GM18517 (cell line): Measurements from ENCODE around the gene FOXK2.

Experiments
- ATAC-seq: cut with Tn5 transposase; IDR thresholded peaks from one replicate; pipeline ENCODE4 v1.9.1; 2021; ENCODE audit warnings: mild to moderate bottlenecking, moderate library complexity; ENCODE audit not compliant: unreplicated experiment

FOXK2 gene

DNA sequence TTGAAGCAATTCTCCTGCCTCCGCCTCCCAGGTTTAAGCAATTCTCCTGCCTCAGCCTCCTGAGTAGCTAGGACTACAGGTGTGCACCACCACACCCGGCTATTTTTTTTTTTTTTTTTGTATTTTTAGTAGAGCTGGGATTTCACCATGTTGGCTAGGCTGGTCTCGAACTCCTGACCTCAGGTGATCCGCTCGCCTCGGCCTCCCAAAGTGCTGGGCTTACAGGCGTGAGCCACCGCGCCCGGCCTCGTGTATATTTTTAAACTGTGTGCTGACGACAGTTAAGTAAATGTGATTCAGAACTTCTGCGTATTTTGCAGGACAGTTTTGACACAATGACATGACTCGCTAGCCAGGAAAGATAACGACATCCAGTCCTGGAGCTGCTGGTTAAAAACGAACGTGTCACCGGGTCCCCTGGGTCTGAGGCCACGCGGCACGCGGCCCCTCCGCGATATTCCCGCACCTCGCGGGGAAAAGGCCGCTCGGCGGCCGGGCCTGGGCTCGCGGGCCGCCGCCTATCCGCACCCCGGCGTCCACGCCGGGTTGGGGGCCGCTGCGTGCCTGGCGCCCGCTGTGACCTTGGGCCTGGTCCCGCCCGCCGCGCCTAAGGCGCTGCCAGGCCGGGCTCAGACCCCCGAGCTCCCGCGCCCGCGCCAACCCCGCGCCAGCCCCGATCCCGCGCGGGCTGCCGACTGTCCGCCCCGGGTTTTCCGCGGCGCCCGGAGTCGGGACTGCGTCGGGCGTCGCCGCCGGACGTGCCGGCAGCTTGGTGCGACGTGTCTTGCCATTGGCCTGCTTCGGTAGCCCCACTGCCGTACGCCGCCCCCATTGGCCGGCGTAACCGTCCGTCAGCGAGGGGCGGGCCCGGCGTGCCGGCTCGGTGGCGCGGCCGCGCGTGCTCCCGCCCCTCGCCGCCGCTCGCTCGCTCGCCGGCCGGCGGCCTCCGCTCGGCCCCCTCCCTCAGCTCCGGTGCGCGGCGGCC lies at the start of gene FOXK2:
Gene FOXK2, plus strand, starts transcription at position 907 of the 985 bp plus-strand sequence. CDS start 157 bp downstream, outside the sequence.
- ATAC-seq: peak; percentile 81

DNA sequence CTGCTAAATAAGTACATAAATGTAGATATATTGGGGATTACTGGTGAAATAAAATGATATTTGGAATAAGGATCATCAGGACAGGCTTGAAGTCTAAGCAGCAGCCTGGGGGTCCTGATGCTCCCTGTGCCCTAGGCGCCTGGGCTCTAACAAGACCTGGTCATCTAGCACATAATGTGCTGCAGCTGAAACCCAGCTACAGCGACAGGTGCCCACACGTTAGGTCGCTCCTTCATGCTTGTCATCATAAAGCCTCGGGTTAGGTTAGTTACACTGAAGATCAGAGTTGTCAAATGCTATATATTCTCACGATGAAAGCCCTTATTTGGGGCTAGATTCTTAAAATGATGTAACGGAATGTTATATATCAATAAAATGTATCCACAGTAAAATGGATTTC lies 49.5 kb upstream of the FOXK2 start:
- ATAC-seq: no peak

DNA sequence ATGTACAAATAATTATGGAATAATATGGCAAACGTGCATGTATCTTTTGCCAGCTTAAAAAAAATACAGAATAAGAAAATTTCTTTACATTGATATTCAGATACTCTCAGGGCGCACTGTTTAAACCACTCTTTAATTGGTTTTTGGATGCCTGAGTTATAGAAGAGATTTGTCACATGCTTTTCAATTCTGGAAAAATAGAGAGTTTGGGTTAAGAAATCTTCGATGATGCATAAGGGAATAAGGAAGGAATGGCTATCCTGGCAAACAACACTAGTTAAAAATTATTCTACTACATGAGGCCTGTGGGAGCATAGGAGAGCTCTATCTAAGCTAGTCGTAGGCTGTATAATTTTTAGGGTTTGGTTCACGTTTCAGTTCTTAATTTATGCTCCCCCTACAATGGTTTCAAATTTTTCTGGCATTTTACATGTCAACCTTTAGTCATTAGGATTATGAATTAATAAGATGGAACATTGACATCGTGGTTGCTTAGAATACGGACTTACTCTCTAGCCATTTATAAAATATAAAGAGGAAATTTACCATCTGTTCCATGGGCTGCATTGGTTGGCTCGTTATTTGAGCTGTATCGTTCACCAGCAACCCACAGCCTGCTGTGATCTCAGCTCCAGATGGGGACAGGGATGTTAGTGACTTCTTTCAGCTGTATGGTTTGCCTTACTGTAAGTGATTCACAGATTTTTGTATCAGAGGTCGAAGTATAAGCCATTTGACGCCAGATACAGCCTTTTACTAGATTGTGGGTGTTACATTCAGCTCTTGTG lies 45.1 kb upstream of the FOXK2 start:
- no peak for ATAC-seq

DNA sequence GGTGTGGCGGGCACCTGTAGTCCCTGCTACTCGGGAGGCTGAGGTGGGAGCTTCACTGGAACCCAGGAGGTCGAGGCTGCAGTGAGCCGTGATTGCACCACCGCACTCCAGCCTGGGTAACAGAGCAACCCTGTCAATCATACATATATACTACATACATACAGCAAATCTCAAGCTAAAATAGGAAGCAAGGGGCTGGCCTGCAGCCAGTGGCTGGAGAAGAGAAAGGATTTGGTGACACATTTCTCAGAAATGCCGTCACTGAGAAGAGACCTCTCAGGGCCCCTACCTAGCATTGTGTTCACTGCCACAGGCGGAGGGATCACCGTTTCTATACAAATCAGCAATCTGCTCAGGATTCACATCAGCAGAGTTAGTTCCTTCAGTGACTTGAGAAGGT lies 44.1 kb upstream of the FOXK2 start:
- no peak for ATAC-seq

DNA sequence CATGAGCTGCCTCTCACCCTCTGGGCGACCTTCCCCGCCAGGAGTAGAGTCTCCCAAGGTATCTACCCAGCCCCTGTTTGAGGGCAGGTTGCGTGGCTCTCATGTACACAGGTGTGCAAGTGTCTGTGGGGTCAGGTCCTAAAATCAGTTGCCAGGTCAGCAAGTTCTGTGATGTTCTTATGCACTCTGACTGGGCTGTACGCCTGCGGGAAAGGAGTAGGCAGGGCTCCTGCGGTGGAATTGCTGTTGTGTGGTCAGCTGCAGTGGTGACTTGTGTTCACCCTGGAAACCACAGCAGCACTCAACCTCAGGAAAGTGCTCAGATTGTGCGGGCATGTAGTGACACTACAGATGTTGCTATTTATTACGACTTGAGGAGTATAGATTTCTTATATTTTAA lies 41.6 kb upstream of the FOXK2 start:
- no peak for ATAC-seq

GRCh38 chr17:82479602-82480001 lies 39.9 kb upstream of the FOXK2 start:
- ATAC-seq: no peak

DNA sequence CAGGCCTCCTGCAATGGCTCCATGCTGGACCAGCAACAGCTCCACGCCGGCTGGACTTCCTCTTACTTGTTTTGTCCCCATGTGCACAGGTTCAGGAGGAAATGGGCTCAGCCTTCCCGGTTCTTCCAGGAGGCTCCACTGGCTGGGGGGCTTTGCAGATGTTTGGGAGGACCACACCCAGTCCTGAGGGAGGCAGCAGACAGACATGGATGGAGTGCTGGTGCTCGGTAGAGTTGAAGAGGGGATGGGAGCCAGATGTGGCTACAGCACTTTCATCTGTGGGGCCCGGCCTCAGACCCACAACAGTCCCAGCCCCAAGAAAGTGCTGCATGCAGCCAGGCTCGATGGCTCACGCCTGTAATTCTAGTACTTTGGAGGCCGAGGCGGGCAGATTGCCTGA lies 39.2 kb upstream of the FOXK2 start:
- no peak for ATAC-seq

- ATAC-seq: no peak
Measured at GRCh38 chr17:82483204-82483660, 36.3 kb upstream of the FOXK2 start.

- no peak for ATAC-seq
Measured at GRCh38 chr17:82483836-82484235, 35.7 kb upstream of the FOXK2 start.

GRCh38 chr17:82486231-82487094 lies 33.1 kb upstream of the FOXK2 start:
- no peak for ATAC-seq

GRCh38 chr17:82487910-82488309 lies 31.6 kb upstream of the FOXK2 start:
- no peak for ATAC-seq

DNA sequence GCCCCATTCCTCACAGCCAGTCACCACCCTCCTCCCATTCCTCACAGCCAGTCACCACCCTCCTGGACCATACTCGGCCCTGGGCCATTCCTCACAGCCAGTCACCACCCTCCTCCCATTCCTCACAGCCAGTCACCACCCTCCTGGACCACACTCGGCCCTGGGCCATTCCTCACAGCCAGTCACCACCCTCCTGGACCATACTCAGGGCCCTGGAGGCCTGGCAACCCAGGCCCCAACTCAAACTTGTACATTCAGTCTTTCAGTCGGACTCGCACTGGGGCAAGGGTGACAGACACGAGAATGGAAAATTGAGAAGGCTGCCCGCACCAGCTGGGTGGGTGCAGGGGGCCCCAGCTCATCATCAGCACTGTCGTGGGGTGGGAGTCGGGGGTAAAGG lies 30.4 kb upstream of the FOXK2 start:
- ATAC-seq: no peak

DNA sequence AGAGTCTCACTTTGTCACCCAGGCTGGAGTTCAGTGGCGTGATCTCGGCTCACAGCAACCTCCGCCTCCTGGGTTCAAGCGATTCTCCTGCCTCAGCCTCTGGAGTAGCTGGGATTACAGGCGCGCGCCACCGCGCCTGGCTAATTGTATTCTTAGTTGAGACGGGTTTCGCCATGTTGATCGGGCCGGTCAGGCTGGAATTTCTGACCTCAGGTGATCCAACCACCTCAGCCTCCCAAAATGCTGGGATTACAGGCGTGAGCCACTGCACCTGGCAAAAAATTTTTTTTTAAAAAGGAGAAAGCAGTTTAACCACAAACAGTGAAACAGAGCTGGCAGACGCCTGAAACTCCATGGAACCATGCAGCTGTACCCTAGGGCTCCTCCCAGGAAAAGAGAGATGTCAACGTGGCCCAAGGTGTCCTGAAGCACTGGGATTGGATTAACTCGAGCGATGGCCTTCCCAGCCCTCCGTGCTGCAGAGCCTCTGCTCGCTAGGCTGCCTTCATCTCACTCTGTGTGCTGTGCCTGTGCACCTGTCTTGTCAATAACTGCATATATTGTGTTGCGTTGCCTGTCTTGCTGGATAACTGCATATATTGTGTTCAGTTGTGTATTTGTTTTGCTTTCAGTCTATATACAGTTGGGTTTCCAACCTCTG lies 29.6 kb upstream of the FOXK2 start:
- no peak for ATAC-seq

DNA sequence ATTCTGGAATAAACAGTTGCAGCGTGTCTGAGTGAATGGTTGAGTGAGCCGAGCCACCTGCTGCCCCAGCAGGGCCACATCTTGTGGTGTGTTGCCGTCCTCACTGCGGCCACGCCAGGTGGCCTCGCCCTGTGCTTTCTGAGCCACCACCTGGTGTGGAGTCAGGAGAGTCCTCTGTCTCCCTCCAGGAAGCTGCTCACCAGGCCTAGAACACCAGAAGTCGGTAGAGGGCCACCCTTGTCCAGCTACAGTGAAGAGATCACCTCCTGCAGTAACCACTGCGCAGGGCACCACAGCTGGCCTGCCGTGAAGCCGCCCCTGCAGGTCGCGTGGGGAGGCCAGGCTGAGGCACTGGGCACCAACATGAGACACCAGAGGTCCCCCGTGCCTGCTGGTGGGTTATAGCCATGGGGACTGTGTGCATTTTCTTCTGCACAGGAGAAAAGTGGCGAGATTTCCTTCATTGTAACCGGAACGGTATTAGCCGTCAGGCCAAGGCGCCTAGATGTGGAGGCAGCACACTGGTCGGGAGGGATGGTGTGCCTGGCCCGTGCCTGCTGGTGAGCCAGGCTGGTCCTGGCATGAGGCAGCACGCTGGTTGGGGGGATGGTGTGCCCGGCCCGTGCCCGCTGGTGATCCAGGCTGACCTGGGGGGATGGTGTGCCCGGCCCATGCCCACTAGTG lies 28.9 kb upstream of the FOXK2 start:
- ATAC-seq: no peak

DNA sequence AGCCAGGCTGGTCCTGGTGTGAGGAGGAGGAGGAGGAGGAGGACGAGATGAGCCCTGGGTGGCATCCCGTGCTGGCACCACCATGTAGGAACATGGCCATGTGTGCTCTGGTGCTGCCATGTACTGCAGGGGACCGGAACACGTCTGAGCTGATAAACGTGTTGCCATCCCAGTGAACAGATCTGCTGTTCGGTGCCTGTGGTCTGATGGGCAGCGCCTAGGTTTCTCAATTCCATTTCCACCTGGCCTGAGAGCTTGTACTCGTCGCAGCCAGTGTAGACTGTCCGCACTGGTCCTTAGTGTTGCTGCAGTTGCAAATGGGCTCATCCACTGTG lies 28.4 kb upstream of the FOXK2 start:
- no peak for ATAC-seq

DNA sequence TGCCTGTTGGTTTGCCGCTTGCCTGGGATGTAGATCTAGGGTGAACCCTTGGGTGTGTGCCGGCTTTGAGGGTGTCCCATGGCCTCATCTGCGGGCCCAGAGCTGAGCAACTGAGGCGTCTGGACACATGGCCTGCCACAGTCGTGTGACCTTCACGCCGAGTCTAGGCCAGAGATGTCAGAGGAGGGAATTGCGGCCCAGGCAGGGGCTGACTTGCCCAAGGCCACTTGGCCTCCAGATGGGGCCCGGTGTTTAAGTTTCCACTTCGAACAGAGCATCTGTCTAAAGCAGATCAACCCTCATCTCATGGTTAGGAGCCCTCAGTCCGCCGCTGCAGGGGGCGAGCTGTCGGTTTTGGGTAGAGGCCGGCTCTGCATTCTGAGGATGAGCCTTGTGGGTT lies 28.0 kb upstream of the FOXK2 start:
- ATAC-seq: no peak

DNA sequence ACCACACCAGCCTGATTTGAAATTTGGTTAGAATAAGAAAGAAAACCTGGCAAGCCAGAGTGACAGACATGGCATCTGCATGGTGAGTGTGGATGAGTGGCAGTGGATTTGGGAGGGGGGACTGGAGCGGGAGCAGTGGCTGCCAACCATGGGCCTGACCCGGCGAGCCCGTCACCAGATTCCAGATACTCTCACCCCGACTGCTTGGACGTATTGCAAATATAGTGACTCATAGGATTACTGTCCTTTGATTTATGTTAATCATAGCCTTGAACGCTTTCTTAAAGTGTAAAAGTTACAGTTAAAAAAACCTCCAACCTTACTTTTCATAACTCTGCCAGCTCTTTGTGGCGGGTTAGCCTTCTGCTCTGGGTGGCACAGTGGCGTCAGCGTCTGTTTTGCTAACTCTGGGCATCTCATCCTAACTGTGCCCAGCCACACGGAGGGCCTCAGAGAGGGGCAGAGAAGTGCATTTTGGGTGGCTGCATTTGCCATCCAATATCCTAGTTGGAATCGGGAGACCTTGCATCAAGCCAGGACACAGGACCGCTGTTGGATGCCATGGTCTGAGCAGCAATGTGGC lies 26.8 kb upstream of the FOXK2 start:
- ATAC-seq: no peak

DNA sequence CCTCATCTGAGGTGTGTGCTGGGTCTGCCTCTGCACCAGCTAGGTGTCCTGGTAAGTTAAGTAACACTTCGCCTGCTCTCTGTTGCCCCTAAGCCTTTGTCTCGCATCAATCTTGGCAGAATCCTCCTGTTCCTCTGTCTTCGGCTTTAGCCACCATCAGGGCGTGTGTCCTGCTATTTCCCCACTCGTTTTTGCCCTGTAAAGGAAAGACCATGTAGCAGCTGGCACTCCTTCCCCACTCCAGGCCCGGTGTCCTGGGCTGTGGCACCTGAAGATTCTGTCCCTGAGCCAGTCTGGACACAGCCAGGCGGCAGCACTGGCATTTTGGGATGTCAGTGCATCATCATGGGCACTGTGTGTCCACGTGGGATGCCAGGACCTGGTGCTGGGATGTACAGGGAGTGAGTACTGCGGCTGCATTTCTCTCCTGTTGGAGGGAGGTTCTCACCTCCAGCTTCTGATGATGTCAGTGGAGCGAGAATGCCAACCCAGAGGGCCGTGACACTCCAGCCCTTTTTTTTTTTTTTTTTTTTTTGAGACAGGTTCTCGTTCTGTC lies 26.2 kb upstream of the FOXK2 start:
- no peak for ATAC-seq
